Lung microvascular endothelial cell (primary cell): Measurements from ENCODE around the gene AMPD2. TPM values are rescaled to one million over a fixed set of nuclear protein-coding genes. Genes with fewer than 3 reads are reported as not detected.
"Not testable (repeated sequence)": the region's sequence is repeated elsewhere in the genome, so short reads cannot be mapped to it uniquely, and the experiment has no call there.

ENCODE experiments used
- DNase-seq, 2 donors: peaks; one replicate each; pipeline versions ENCODE4 v3.0.0 to v3.0.0-alpha.2; 2010; ENCODE audit warnings: low read depth in 2 of 2
- total RNA-seq: library from RNA; depleted of rRNA; stranded (reverse); fragments of >200 nt; gene quantifications from 2 replicates; pipeline ENCODE4 v1.2.1, GENCODE V29; 2014

The AMPD2 gene
- total RNA-seq, 1 donor from 2014 or later: 26.8 TPM

DNA sequence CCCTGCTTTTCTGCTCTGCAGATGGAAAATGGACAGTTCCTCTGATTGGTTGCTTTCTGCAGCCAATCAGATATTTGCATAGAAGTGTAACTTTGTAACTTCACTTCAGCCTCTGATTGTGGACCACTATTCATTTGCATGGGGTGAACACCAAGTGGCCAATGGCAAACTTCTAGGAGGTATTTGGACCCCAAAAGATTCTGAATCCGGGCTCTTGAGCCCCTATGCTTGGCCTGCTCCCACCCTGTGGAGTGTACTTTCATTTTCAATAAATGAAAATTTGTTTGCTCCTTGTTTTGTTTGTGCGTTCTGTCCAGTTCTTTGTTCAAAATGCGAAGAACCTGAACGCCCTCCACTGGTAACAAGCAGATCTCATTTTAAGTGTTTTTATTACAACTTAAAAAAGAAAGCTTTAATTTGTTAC lies 29.9 kb downstream of the AMPD2 start:
- peak; percentile 38 to 45 for DNase-seq

DNA sequence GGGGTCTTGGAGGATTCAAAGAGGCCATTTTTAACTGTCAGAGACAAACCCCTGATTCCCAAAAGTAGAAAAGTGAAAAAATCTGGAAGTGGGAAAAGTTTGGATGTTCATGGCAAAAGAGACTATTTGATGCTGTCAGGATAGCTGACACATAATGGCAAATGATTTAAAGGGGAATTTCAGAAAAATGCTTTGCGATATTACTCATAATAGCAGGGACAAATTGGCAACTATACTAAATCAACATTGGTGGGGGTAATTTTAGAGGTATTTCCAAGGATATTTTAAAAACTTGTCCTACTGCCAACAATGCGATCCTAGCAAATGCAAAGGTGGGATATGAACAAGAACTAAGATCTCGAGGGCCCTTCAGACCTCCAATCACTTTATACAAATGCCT lies 31.0 kb downstream of the AMPD2 start:
- peak in 1 of 2 donors; percentile 46 for DNase-seq

- DNase-seq: no peak
Observed at GRCh38 chr1:109652402-109652801, 32.8 kb downstream of the AMPD2 start.

DNA sequence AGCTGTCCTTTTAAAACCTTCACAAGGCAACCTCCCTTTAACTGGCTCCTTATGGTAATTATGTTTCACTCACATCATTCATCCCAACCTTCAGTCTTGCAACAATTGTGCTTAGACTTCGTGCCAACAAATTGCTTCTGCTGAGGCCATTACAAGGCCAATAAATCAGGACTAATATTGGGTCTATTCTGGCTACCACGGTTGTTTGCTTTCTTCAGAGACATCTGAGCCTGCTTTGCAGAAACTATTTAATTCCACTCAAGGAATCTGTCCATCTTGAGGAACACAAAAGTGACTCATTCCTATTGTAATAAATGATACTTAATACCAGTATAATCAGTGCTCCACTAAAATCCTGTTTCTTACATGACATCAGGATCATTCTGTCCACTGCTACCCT lies 33.7 kb downstream of the AMPD2 start:
- no peak for DNase-seq

DNA sequence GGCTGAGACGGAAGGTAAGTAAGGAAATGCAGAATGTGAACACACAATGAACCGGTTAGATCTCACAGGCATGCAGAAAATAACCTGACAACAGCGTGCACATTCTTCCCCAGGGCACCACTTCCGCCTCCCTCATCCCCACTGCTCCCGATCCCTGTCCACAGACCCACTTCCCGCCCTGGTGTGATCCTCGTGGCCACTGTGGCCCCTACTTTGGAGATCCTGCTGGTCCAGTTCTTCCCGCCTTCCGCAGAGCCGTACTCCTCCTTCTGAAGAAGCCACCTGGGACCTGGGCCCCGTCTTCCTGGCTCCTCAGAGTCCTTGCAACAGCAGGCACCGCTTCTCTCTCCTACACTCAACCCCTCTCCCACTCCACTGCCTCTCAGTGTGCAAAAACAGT lies 34.9 kb downstream of the AMPD2 start:
- no peak for DNase-seq

DNA sequence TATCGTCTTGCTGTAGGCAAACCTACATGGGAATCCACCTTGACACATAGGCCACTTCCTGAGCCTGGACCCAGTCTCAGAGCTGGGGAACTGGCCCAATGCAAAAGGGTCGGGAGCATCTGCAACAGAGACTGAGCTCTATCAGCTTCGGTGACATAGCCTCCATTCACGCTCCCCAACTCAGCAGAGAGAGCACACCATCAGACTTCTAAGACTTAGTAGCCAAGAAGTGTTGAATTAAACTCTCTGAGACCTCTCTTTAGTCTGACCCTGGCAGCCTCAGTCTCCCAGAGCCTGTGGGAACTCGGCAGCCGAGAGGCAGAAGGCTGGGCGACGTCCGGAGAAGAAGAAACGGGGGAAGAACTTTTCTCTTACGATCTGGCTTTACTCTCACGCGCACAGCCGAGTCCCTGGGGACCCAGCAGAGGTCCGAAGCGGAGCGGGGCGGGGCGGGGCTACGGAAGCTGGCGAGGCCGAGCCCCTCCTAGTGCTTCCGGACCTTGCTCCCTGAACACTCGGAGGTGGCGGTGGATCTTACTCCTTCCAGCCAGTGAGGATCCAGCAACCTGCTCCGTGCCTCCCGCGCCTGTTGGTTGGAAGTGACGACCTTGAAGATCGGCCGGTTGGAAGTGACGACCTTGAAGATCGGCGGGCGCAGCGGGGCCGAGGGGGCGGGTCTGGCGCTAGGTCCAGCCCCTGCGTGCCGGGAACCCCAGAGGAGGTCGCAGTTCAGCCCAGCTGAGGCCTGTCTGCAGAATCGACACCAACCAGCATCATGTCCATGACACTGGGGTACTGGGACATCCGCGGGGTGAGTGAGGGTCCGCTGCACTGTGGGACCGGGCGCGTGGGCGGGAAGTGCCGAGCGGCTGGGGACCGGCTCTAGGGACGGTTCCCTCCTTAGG lies 36.2 kb downstream of the AMPD2 start, which contains the start of gene GSTM4:
GSTM4 (plus strand) TSS at position 485 of the 905 bp plus-strand sequence; CDS start at position 776, 291 bp downstream.
- DNase-seq: peak; percentile 55 to 65

GRCh38 chr1:109657395-109657794 lies 37.8 kb downstream of the AMPD2 start:
- no peak for DNase-seq

GRCh38 chr1:109657970-109658369 lies 38.3 kb downstream of the AMPD2 start:
- no peak for DNase-seq

- no peak for DNase-seq
Observed at GRCh38 chr1:109658533-109659042, 39.0 kb downstream of the AMPD2 start.

DNA sequence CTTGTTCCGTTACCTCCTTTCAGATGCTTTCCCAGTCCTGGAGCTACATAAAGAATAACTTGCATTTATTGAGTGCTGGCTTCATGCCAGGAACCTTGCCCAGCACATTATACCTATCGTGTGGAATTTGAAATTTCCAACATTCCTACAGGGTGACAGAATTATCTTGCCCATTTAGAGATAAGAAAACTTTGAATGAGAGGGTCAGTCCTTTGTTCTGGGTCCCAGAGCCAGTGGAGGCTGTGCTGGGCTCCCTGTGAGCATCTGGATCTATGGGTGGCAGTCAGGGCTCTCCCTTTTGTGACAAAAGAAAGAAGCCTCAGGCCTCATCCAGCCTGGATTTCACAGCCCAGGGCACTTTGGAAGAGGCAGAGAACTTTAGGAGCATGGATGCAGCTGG lies 39.5 kb downstream of the AMPD2 start:
- DNase-seq: peak in 1 of 2 donors; percentile 31

- no peak for DNase-seq
Observed at GRCh38 chr1:109659997-109660690, 40.5 kb downstream of the AMPD2 start.

GRCh38 chr1:109660691-109661026 lies 41.0 kb downstream of the AMPD2 start:
- not testable (repeated sequence) for DNase-seq

GRCh38 chr1:109661391-109661790 lies 41.8 kb downstream of the AMPD2 start:
- DNase-seq: no peak

GRCh38 chr1:109664671-109665070 lies 45.0 kb downstream of the AMPD2 start:
- no peak for DNase-seq

- DNase-seq: peak; percentile 75 to 85
Observed at GRCh38 chr1:109667452-109668122, 48.0 kb downstream of the AMPD2 start, which contains the start of gene GSTM2. Gene GSTM2, plus strand, starts transcription at chr1:109668057. Its CDS starts 59 bp downstream, at chr1:109668116.

DNA sequence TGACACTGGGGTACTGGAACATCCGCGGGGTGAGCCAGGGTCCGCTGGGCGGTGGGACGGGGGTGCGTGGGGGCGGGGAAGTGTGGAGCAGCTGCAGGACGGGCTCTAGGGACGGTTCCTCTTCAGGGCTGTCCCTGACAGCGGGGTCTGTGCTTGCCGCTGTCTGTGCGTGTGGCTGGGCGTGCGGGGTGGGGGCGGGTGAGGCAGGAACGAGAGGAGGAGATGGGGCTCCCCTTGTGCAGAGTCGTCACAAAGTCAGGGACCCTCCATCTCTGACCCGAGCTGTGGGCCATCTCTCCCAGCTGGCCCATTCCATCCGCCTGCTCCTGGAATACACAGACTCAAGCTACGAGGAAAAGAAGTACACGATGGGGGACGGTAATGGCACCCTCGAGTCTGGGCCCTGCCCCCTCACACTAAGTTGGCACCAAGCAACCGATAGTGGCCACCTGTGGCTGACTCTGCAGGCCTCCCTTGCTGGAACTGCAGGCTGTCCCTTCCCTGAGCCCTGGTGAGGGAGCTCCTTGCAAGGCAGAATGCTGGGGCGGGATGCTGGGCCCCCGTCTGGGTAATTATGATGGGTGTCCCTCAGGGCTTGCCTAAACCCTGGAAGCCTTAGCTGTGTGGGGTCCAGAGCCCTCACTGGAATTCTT lies 48.6 kb downstream of the AMPD2 start:
- no peak for DNase-seq

DNA sequence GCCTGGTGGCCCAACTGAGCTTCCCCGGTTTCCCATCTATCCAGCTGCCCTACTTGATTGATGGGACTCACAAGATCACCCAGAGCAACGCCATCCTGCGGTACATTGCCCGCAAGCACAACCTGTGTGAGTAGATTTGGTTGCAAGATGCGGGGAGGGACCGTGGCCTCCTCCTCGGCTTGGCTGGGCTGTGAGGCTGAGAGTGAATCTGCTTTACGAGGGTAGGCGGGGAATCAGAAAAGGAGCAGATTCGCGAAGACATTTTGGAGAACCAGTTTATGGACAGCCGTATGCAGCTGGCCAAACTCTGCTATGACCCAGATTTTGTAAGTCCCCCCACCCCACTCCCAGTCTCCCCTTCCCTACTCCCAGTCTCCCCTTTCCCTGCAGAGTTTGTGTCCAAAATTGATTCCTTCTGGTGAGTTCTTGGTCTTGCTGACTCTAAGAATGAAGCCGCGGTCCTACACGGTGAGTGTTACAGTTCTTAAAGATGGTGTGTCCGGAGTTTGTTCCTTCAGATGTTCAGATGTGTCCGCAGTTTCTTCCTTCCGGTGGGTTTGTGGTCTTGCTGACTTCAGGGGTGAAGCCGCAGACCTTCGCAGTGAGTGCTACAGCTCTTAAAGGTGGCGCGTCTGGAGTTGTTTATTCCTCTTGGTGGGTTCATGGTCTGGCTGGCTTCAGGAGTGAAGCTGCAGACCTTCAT lies 49.8 kb downstream of the AMPD2 start:
- no peak for DNase-seq

GRCh38 chr1:109669949-109670302 lies 50.3 kb downstream of the AMPD2 start:
- DNase-seq: not testable (repeated sequence)

DNA sequence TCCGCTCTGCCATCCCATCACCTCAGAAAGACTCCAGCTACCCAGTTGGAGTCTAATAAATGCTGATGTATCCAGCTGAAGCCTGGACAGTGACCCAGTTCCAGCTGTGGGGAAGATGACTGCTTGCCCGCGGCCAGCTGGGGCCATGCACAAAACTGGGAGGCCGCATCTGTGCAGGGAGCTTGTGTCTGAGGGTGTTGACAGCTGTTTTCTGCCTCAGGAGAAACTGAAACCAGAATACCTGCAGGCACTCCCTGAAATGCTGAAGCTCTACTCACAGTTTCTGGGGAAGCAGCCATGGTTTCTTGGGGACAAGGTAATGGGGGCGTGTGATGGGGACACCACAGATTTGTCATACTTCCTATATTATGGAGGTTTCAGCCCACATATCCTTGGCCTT lies 51.4 kb downstream of the AMPD2 start:
- no peak for DNase-seq

DNA sequence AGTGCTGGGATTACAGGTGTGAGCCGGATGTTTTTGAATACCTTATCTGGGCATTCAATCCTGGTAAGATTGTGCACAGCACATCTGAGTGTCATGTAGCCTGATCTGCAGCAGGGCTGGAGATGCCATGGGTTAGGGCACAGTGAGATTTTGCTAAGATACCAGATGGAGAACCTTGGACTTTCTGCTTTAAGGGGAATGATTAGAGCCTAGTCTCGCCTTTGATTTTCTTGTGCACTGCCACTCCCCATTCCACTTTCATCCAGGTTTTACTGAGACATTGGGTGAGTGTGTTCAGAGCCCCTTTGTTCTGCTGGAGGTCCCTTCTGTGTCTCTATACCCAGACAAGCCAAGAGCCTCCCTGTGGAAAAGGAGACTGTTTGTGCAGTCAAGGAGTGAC lies 54.2 kb downstream of the AMPD2 start:
- not testable (repeated sequence) for DNase-seq
